GM23338 (cell line): ENCODE measurements around the gene DOCK4. TPM values are rescaled to one million over a fixed set of nuclear protein-coding genes. Genes with fewer than 3 reads are reported as not detected.

Experiments used
- ATAC-seq: fragments of 200-7000 bp; cut with Tn5 transposase; 3 replicates; pipeline ENCODE4 v1.9.1; 2020
- DNase-seq: peaks from one replicate; pipeline ENCODE4 v3.0.0-alpha.2; 2015; ENCODE audit warnings: low spot score
- H2AFZ ChIP-seq: fragments of 200-600 bp; sonication (generic); 2 replicates; pipeline ENCODE4 v1.8.0; 2016; ENCODE audit warnings: antibody characterized with exemption, mild to moderate bottlenecking, moderate library complexity
- H3F3A ChIP-seq: fragments of 200-600 bp; sonication (generic); replicated peaks from 2 replicates; pipeline ENCODE4 v1.8.0; 2017; ENCODE audit warnings: antibody characterized with exemption, mixed run types, low read depth
- H3K27ac ChIP-seq: fragments of 200-600 bp; sonication (generic); 2 replicates; pipeline ENCODE4 v1.6.1; 2016; ENCODE audit warnings: low read depth
- H3K27me3 ChIP-seq: fragments of 200-600 bp; sonication (generic); 2 replicates; pipeline ENCODE4 v1.8.0; 2016; ENCODE audit warnings: mild to moderate bottlenecking, mixed run types, moderate library complexity; ENCODE audit not compliant: insufficient read depth
- H3K36me3 ChIP-seq: fragments of 200-600 bp; sonication (generic); 2 replicates; pipeline ENCODE4 v1.8.0; 2016; ENCODE audit warnings: mild to moderate bottlenecking; ENCODE audit not compliant: insufficient read depth
- H3K4me1 ChIP-seq: fragments of 200-600 bp; sonication (generic); 2 replicates; pipeline ENCODE4 v1.8.0; 2016; ENCODE audit warnings: mild to moderate bottlenecking, moderate library complexity; ENCODE audit not compliant: insufficient read depth
- H3K4me2 ChIP-seq: fragments of 200-600 bp; sonication (generic); 2 replicates; pipeline ENCODE4 v1.7.1; 2017; ENCODE audit warnings: mixed run types
- H3K4me3 ChIP-seq: fragments of 200-600 bp; sonication (generic); 2 replicates; pipeline ENCODE4 v1.6.1; 2016; ENCODE audit warnings: mixed run types
- H3K79me2 ChIP-seq: fragments of 200-600 bp; sonication (generic); replicated peaks from 2 replicates; pipeline ENCODE4 v1.8.0; 2017; ENCODE audit warnings: mild to moderate bottlenecking; ENCODE audit not compliant: insufficient read depth
- H3K9me2 ChIP-seq: fragments of 200-600 bp; sonication (generic); 2 replicates; pipeline ENCODE4 v1.8.0; 2017; ENCODE audit not compliant: insufficient read depth
- H4K20me1 ChIP-seq: fragments of 200-600 bp; sonication (generic); replicated peaks from 2 replicates; pipeline ENCODE4 v1.8.0; 2017; ENCODE audit warnings: mild to moderate bottlenecking; ENCODE audit not compliant: insufficient read depth
- H3K27ac Mint-ChIP-seq: 2 replicates; pipeline ENCODE4 v1.8.0; 2020; ENCODE audit warnings: inconsistent platforms, mild to moderate bottlenecking, moderate library complexity, mixed read lengths
- H3K27me3 Mint-ChIP-seq: 3 replicates; pipeline ENCODE4 v1.8.0; 2022; ENCODE audit warnings: low read depth, mild to moderate bottlenecking, moderate library complexity, mixed read lengths, inconsistent platforms; ENCODE audit not compliant: insufficient read depth, poor library complexity
- H3K36me3 Mint-ChIP-seq: 3 replicates; pipeline ENCODE4 v1.8.0; 2021; ENCODE audit warnings: low read depth, mild to moderate bottlenecking, inconsistent platforms, moderate library complexity, mixed read lengths
- H3K4me1 Mint-ChIP-seq: 3 replicates; pipeline ENCODE4 v1.8.0; 2020; ENCODE audit warnings: mild to moderate bottlenecking, inconsistent platforms, mixed read lengths
- H3K4me3 Mint-ChIP-seq: 3 replicates; pipeline ENCODE4 v1.8.0; 2021; ENCODE audit warnings: moderate library complexity, mild to moderate bottlenecking, inconsistent platforms, mixed read lengths
- H3K9me3 Mint-ChIP-seq: 3 replicates; pipeline ENCODE4 v1.8.0; 2020; ENCODE audit warnings: moderate library complexity, mild to moderate bottlenecking, inconsistent platforms, mixed read lengths
- CREB1 ChIP-seq: fragments of 250-450 bp; sonication (Bioruptor Pico); IDR thresholded peaks from 2 replicates; pipeline ENCODE4 v1.5.0; 2020; ENCODE audit warnings: low read depth, mild to moderate bottlenecking, moderate library complexity
- CTCF ChIP-seq, 2 experiments: fragments of 200-600 bp in 1 of 2; sonication (generic) in 1 of 2; conservative IDR thresholded peaks; 2 replicates each; pipeline versions ENCODE4 v1.5.1 to v1.6.1; 2016 to 2017; ENCODE audit warnings: antibody characterized with exemption in 2 of 2, low read depth in 2 of 2, mild to moderate bottlenecking in 2 of 2, moderate library complexity in 1 of 2
- ETS1 ChIP-seq: IDR thresholded peaks from 2 replicates; pipeline ENCODE4 v1.6.1; 2016; ENCODE audit warnings: antibody characterized with exemption
- EZH2phosphoT487 ChIP-seq: fragments of 200-600 bp; sonication (generic); IDR thresholded peaks from one replicate; pipeline ENCODE4 v1.8.1; 2018; ENCODE audit warnings: antibody characterized with exemption; ENCODE audit not compliant: unreplicated experiment
- NANOG ChIP-seq: IDR thresholded peaks from 2 replicates; pipeline ENCODE4 v1.6.1; 2016; ENCODE audit warnings: antibody characterized with exemption, borderline replicate concordance
- POLR2AphosphoS5 ChIP-seq: IDR thresholded peaks from 2 replicates; pipeline ENCODE4 v1.6.1; 2016; ENCODE audit warnings: antibody characterized with exemption, low read depth
- REST ChIP-seq: IDR thresholded peaks from one replicate; pipeline ENCODE4 v1.6.1; 2018; ENCODE audit warnings: antibody characterized with exemption; ENCODE audit not compliant: unreplicated experiment
- STAT1 ChIP-seq: IDR thresholded peaks from one replicate; pipeline ENCODE4 v1.6.1; 2016; ENCODE audit warnings: antibody characterized with exemption; ENCODE audit not compliant: unreplicated experiment
- ZNF114 ChIP-seq: fragments of 250-450 bp; sonication (Bioruptor Pico); IDR thresholded peaks from 2 replicates; pipeline ENCODE4 v1.5.0; 2020; ENCODE audit warnings: mild to moderate bottlenecking, moderate library complexity
- ZNF331 ChIP-seq: fragments of 250-450 bp; sonication (Bioruptor Pico); IDR thresholded peaks from 2 replicates; pipeline ENCODE4 v1.5.0; 2020; ENCODE audit warnings: low read depth, mild to moderate bottlenecking, moderate library complexity
- polyA plus RNA-seq: library from polyadenylated mRNA; unstranded; fragments of >200 nt; fragmentation: Nextera tagmentation; extraction: Ambion mirVana; gene quantifications from 2 replicates; pipeline ENCODE4 v1.2.1, GENCODE V29; 2016
- total RNA-seq: library from RNA; depleted of rRNA; stranded (reverse); fragments of >200 nt; shearing (Covaris generic); gene quantifications from 2 replicates; pipeline ENCODE4 v1.2.3, GENCODE V29; 2014
- TF ChIP-seq, protein P1 (sequence below): fragments of 250-450 bp; sonication (Bioruptor Pico); IDR thresholded peaks from 2 replicates; pipeline ENCODE4 v1.5.0; 2020; ENCODE audit warnings: mild to moderate bottlenecking, moderate library complexity

Gene DOCK4
- total and polyA plus RNA-seq, 2 experiments from 2014 or later: 6.3 to 33.8 TPM

DNA sequence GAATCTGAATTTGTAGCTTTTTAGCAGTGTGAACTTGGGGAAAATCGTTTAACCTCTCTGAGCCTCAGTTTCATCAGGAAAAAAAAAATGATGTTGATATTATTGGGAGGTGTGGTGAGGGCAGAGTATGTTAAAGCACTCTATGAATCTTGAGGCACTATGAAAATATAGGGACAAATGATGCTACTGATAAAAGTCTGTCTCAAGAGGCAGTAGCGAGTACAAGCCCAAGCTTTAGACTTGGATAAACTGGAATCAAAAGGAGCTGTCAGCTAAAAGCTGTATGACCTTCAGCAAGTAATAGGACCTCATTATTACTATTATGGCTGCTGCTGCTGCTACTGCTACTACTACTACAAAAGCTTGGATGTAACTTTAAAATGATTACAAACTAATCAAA, 8.7 kb upstream of the DOCK4 start:
- H3K36me3 Mint-ChIP-seq: no peaks in the 10 kb centered on the region
- TF ChIP-seq CTCF (conservative IDR thresholded peaks at IDR 0.05; ENCODE audit: low read depth in 2 of 2) (no peak), ZNF114 (no peak), ZNF331 (CRISPR knock-in tag) (no peak), ETS1 (no peak), REST (no peak), STAT1 (no peak), POLR2AphosphoS5 (no peak), EZH2phosphoT487 (no peak), NANOG (no peak), CREB1 (CRISPR knock-in tag) (no peak)
- TF ChIP-seq, protein P1, sequence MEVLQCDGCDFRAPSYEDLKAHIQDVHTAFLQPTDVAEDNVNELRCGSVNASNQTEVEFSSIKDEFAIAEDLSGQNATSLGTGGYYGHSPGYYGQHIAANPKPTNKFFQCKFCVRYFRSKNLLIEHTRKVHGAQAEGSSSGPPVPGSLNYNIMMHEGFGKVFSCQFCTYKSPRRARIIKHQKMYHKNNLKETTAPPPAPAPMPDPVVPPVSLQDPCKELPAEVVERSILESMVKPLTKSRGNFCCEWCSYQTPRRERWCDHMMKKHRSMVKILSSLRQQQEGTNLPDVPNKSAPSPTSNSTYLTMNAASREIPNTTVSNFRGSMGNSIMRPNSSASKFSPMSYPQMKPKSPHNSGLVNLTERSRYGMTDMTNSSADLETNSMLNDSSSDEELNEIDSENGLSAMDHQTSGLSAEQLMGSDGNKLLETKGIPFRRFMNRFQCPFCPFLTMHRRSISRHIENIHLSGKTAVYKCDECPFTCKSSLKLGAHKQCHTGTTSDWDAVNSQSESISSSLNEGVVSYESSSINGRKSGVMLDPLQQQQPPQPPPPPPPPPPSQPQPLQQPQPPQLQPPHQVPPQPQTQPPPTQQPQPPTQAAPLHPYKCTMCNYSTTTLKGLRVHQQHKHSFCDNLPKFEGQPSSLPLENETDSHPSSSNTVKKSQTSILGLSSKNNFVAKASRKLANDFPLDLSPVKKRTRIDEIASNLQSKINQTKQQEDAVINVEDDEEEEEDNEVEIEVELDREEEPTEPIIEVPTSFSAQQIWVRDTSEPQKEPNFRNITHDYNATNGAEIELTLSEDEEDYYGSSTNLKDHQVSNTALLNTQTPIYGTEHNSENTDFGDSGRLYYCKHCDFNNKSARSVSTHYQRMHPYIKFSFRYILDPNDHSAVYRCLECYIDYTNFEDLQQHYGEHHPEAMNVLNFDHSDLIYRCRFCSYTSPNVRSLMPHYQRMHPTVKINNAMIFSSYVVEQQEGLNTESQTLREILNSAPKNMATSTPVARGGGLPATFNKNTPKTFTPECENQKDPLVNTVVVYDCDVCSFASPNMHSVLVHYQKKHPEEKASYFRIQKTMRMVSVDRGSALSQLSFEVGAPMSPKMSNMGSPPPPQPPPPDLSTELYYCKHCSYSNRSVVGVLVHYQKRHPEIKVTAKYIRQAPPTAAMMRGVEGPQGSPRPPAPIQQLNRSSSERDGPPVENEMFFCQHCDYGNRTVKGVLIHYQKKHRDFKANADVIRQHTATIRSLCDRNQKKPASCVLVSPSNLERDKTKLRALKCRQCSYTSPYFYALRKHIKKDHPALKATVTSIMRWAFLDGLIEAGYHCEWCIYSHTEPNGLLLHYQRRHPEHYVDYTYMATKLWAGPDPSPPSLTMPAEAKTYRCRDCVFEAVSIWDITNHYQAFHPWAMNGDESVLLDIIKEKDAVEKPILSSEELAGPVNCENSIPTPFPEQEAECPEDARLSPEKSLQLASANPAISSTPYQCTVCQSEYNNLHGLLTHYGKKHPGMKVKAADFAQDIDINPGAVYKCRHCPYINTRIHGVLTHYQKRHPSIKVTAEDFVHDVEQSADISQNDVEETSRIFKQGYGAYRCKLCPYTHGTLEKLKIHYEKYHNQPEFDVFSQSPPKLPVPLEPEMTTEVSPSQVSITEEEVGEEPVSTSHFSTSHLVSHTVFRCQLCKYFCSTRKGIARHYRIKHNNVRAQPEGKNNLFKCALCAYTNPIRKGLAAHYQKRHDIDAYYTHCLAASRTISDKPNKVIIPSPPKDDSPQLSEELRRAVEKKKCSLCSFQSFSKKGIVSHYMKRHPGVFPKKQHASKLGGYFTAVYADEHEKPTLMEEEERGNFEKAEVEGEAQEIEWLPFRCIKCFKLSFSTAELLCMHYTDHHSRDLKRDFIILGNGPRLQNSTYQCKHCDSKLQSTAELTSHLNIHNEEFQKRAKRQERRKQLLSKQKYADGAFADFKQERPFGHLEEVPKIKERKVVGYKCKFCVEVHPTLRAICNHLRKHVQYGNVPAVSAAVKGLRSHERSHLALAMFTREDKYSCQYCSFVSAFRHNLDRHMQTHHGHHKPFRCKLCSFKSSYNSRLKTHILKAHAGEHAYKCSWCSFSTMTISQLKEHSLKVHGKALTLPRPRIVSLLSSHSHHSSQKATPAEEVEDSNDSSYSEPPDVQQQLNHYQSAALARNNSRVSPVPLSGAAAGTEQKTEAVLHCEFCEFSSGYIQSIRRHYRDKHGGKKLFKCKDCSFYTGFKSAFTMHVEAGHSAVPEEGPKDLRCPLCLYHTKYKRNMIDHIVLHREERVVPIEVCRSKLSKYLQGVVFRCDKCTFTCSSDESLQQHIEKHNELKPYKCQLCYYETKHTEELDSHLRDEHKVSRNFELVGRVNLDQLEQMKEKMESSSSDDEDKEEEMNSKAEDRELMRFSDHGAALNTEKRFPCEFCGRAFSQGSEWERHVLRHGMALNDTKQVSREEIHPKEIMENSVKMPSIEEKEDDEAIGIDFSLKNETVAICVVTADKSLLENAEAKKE (CRISPR knock-in tag): no peak
- H3F3A ChIP-seq: no peaks in the 10 kb centered on the region
- H3K27me3 Mint-ChIP-seq: peaks cover 5% of the 10 kb centered on the region
- peak overlapping the region; percentile 45; the same call in 1 of the 2 replicates for H3K4me2 ChIP-seq
- no peaks in the 10 kb centered on the region for H3K27me3 ChIP-seq
- H3K4me1 Mint-ChIP-seq: peaks cover 66% of the 10 kb centered on the region
- peaks cover 98% of the 10 kb centered on the region for H3K79me2 ChIP-seq
- no peak overlapping the region for H2AFZ ChIP-seq
- H3K9me2 ChIP-seq: no peaks in the 10 kb centered on the region
- ATAC-seq (no peak), DNase-seq (no peak)
- no peaks in the 10 kb centered on the region for H3K9me3 Mint-ChIP-seq
- no peaks in the 10 kb centered on the region for H3K36me3 ChIP-seq
- H3K4me3 Mint-ChIP-seq: no peak overlapping the region
- H3K27ac ChIP-seq: no peak overlapping the region
- no peak overlapping the region; the same call in 1 of the 2 replicates for H3K27ac Mint-ChIP-seq
- peaks cover 27% of the 10 kb centered on the region for H4K20me1 ChIP-seq
- no peak overlapping the region for H3K4me3 ChIP-seq
- H3K4me1 ChIP-seq: peaks cover 46% of the 10 kb centered on the region
